ENCODE results near the gene FCF1.

The FCF1 gene

DNA sequence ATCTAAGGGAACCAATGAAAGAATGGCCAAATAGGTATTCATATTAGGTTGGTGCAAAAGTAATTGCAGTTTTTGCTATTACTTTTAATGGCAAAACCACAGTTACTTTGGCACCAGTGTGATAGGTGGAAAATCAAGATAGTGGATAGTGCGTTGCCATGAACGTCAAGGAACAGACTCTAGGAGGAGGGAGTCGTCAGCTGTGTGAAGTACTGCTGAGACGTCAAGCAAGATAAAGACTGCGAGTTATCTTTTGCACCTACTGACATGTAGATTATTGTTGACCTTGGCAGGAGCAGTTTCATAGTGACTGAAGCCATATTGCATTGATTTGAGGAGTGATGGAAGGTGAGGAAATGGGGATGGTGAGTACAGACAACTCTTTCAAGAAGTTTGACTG lies 58.5 kb downstream of the FCF1 start:
- no peak for FAIRE-seq

- no peak for FAIRE-seq
Measured at GRCh38 chr14:74784634-74785033, 71.7 kb downstream of the FCF1 start.

DNA sequence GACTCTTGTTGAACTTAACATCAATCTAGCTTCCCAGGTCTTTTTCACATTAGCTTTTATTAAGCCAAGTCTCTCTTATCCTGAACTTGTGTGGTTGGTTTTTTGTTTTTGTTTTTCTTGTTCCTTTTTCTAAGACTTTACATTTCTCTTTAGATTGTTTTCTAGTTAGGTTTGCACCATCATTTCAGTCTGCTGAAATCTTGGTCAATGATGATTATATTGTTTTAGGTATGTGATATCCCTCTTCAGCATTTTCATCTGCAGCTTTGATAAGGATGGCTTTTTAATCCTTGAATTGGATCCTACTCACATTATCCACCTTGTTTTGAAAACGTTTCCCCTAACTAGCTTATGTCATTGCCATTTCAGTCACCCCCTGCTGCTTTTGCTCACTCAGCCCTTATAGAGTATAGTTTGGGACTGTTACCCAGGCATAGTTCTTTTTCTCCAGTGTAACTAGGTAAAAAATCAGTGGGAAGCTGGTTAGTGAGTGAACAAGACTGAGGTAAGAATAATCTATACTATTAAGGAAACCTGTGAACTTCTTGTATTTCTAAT lies 72.2 kb downstream of the FCF1 start:
- peak; percentile 78 for FAIRE-seq

- no peak for FAIRE-seq
Measured at GRCh38 chr14:74786796-74787315, 73.9 kb downstream of the FCF1 start.
